Stimulated activated CD4-positive, alpha-beta T cell treated with anti-CD3 and anti-CD28 coated beads, TNF-alpha, amount 100 ng/mL, for 24 hours (primary cell): ENCODE measurements around the gene KCTD17.
"Not testable (repeated sequence)": the region's sequence is repeated elsewhere in the genome, so short reads cannot be mapped to it uniquely, and the experiment has no call there.

ENCODE experiments used
- DNase-seq, 3 experiments: peaks; one replicate each; pipeline ENCODE4 v3.0.0-alpha.2; 2020; ENCODE audit warnings: low read depth in 3 of 3

Gene KCTD17

DNA sequence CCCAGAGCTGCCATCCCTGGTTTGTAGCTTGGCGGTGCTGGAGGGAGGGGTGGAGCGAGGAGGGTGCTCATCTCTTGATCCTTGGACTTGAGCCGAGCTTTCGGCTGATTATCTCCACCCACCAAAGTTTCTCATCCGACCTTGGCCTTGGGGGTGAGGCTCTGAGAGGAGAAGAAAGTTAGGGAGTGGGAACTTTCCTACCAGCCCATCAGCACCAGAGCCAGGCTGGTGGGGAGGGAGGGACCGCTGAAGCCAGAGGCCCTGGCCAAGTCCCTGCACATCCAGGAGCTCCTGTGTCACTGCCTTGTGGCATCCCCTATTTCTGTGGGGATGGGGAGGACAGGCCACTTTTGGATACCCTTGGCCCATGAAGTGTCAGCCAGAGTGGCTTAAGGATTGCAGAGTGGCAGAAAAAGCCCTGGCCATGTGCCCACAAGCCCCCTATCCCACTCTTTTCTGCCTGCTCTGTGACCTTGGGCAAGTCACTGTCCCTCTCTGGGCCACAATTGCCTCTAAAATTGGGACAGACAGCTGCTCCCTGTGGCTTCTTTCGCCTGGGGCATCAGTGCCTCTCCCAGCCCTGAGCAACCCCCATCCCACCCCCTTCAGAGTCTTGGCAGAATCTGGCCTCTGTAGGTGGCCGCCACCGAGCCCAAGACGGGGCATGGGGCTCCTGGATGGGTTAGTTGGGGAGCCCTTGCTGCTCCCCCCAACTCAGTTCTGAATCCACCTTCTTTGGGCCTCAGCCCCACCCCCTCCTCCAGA, 10.3 kb downstream of the KCTD17 start:
- no peak for DNase-seq

DNA sequence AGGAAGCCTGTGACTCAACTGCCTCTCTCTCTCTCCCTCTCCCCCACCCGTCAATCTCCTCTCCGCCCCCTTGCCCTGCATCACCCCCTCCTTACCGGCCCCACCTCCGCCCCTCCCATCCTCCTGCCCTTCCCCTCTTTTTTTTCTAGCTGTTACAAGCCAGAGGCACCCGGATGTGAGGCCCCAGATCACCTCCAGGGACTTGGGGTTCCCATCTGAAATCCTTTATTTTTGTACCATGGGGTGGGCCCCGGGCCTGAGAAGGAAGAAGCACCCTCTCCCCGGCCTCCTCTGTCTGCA, 10.8 kb downstream of the KCTD17 start:
- no peak for DNase-seq

DNA sequence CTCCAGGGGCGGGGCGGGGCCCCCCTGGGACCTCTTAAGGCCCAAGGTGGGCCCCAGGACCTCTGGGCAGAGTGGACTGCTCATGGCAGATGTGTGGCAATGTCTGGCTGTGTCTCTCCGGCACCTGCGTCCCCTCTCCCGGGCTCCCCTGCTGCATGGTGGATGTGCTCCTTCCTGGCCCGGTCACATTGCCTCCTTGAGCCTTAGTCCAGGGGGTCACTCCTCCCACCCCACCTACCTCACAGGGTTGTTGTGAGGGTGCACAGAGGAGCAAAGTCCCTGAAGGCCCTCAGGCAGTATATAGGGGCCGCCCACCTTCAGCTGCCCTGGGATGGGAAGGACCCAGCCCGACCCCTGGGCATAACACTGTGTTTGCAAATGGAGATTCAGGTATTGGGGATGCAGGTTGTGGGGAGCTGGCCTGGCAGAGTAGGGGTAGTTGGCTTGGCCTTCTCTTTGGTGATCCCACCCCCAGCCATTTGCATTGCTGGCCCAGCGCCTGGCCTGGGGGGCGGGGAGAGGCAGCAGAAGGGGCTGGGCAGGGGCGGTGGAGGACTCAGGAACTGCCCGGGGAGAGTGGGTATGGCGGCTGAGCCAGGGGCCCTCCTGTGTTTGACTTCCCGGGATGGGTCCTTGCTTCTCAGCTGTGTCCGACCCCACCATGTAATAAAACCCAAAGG, 11.3 kb downstream of the KCTD17 start:
- DNase-seq: no peak

DNA sequence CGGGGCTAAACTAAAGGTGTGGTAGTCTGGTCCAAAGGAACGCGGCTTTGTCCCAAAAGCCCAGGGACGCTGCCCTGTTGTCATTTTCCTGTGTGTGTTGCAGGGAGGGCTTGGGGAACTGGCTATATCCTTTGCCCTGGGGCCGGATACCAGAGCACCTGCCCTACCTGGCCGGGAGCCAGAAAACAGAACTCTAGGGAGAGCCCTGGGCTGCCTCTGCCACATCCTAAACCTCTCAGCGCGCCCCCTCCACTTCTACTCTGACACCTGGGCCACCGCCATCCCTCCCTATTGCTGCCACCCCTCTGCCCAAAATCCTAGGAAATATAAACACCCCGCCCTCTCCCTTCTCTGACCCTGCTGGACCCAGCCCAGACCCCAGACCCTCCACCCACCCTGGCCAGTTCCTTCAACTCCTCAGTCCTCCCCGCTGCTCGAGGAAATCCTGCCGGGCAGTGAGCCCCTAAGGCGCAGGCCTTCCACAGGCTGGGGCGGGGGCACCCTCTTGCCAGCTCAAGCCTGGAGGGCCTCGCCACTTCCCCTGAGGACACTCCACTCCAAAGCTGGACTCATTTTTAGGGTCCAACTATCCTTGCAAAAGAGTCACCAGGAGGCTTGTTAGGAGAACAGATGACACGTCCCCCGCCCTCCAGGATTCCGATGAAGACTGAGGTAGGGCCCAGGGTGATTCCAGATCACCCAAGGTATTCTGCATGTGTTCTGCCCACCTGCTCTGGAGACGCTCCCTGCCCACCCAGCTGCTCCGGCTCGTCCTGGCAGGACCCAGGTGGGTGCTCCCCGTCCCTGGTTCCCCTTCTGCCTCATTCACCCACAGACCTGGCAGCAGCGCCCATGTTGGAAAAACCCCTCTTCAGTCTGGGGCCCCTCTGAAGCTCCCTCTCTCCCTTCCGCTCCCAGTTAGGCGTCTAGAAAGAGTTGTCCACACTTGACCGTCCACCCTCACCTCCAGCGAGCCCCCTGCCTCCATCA, 12.2 kb downstream of the KCTD17 start:
- DNase-seq: no peak

DNA sequence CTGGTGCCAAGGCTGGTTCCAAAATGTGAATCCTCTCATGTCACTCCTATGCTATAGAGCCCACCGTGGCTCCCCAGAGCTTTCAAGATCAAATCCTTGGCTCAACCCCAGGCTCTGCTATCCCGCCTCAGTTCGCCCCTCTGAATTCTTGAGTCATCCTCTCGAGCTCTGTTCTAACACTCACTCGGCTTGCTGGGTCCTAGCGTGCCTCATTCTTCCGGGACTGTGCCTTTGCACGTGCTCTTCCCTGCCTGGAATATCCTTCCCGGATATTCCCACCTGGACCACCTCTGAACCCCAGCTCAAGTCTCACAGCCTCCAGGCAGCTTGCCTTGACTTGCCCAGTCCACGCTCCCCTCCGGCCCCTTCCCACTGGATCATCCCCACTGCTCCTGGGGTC, 13.0 kb downstream of the KCTD17 start:
- no peak for DNase-seq

DNA sequence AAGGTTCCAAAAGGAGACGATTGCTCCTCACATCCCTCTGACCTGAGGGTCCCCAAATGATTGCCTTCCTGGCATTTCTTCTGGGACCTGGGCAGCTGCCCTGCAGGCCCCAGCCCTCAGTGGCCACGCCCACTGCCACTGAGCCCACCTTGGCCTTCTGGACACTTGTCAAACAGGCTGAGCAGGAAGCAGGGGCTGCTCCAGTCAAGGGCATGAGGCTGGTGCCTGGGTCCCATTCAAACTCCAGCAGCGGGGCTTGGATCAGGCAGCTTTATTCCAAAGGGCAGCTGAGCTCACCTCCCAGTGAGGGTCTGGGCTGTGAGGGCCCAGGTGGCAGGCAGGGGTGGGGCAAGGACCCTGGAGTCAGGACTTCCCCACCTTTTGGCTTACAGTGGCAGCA, 13.6 kb downstream of the KCTD17 start:
- DNase-seq: no peak

DNA sequence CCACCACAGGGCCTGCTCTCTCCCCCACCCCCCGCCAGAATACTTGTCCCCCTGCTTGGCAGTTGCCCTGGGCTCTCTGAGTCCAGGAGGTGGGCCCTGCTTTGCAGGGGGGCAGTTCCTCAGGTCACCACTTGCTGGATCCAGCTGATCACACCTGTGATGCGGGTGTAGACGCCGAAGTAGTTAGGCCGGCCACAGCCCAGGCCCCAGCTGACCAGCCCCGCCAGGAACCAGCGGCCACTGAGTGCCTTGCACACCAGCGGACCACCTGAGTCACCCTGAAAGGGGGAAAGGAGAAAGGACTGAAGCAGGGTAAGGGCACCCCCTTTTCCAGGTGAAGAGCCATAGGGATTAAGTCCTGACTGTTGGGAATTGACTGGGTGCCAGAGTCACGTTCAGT, 14.4 kb downstream of the KCTD17 start:
- DNase-seq: no peak

DNA sequence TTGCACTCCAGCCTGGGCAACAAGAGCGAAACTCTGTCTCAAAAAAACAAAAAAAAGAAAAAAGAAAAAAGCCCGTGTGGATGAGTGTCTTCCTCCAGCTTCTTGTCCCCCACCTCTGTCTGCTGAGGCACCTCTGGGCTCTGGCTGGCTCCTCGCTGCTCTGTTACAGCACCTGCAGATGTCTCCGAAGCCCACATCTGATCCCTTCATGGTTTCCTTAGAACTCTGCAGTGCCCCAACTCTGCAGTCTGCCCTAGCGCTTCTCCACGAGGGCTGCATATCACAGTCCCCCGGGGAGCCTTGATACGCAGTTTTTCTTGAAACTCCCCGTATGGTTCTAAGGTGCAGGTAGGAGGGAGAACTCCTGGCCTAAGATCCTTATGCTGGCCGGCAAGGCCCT, 15.9 kb downstream of the KCTD17 start:
- no peak for DNase-seq

DNA sequence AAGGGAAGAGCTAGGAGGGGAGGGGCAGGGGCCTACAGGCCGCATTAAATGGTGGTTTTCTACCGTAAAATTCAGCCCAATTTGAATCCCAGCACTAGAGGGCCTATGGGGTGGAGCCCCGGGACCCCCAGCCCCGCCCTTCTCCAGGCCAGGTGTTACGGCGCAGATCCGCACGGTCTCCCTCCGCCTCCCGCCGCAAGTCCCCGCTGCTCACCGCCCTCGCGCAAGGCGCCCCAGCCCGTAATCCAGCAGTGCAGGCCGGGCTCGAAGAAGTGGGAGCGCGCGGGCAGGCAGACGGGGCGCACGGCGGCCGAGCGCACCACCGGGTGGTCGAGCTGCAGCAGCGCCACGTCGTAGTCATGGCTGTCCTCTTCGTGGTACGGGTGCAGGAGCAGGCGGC, 17.3 kb downstream of the KCTD17 start:
- no peak for DNase-seq

DNA sequence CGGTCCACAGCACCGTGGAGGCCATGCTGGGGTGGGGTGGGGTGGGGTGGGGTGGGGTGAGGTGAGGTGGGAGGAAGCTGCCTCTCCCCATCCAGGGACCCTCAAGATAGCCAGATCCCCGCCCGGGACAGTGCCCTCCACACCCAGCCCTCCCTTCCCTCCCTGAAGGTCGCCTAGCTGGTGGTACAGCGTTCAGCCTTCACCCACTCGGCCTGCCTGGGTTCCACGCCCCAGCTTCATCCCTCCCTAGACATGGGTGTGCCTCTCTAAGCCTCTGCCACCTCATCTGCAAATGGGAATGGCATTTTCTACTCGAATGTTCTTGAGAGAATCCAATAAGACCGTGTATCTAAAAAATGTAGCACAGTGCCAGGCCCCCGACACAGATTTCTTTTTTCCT, 17.8 kb downstream of the KCTD17 start:
- no peak for DNase-seq

DNA sequence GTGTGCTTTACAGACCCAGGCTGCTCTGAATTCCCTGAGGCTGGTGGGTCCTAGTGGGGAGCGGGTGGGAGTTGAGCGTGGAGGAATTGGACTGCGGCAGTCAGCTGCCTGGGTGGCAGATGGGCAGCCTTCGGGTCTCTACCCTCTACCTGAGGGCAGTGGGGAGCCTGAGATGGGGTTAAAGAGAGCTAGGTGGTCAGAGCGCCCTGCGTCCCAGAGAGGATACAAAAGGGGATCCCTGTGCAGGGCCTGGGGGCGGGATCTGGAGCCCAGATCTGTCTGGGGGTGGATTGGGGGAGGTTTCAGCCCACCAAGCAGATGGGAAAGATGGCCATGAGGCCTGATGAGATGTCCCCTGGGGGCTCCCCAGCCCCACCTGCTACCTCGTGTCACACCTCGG, 18.2 kb downstream of the KCTD17 start:
- DNase-seq: no peak

DNA sequence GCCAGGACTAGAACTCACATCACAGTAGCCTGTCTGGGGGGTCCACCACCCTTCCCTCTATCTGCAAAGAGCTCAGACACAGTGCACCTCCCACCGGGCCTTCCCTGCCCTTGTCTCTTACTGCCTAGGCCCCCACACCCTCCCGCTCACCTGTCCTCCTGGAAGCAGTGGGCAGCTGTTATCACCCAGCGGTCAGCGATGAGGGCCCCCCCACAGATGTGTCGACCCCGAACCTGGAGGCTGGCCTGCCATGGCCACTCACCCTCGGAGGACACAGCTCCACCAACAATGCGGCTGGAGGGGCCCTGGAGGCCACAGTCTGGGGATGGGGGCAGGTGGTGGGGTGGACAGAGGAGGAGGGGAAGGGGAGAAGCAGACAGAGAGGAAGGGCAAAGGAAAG, 18.8 kb downstream of the KCTD17 start:
- DNase-seq: no peak

DNA sequence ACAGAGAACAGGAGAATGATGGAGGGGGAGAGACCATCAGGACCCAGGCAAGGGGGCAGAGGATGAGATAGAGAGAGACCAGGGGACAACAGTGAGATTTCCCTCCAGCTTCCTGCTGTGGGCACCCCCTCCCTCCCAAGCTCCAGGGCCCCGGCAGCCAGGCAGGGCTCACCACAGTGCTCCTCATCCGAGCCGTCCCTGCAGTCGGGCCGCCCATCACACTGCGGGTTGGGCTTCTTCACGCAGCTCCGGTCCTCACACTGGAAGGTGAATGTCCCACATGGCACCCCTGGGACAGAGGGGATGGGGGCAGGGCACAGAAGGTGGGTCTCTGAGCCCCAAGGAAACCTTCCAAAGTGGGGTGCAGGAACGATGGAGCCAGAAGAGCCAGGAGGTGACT, 19.2 kb downstream of the KCTD17 start:
- no peak for DNase-seq

DNA sequence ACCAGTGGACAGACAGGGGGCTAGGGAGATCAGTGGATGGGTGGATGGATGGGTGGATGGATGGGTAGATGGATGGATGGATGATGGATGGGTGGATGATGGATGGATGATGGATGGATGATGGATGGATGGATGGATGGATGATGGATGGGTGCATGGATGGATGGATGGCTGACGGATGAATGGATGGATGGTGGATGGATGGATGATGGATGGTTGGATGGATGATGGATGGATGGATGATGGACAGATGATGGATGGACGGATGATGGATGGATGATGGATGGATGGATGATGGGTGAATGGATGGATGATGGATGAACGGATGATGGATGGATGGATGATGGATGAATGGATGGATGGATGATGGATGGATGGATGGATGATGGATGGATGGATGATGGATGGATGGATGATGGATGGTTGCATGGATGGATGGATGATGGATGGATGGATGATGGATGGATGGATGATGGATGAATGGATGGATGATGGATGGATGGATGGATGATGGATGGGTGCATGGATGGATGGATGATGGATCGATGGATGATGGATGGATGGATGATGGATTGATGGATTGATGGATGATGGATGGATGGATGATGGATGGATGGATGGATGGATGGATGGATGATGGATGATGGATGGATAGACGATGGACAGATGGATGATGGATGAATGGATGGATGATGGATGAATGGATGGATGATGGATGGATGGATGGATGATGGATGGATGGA, 20.5 kb downstream of the KCTD17 start:
- DNase-seq: not testable (repeated sequence)

DNA sequence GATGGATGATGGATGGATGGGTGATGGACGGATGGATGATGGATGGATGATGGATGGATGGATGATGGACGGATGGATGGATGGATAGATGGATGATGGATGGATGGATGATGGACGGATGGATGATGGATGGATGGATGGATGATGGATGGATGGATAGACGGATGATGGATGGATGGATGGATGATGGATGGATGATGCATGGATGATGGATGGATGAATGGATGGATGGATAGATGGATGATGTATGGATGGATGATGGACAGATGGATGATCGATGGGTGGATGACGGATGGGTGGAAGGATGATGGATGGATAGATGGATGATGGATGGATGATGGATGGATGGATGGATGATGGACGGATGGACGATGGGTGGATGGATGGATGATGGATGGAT, 21.1 kb downstream of the KCTD17 start:
- DNase-seq: no peak

DNA sequence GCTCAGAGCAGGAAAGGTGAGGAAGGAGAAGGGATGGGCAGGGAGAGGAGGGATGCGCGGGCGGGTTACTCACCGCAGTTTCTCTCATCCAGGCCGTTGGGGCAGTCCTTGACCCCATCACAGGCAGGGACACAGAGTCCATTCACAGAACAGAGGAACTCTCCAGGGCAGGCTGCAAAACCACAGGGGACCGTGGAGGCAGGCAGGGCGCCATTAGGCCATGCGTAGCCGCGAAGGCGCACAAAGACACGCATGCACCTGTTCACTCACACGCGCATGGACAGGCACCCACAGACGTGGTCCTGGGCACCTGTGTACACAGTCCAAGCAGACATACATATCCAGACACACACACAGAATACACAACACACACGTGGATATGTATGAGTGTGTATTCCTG, 23.0 kb downstream of the KCTD17 start:
- no peak for DNase-seq

DNA sequence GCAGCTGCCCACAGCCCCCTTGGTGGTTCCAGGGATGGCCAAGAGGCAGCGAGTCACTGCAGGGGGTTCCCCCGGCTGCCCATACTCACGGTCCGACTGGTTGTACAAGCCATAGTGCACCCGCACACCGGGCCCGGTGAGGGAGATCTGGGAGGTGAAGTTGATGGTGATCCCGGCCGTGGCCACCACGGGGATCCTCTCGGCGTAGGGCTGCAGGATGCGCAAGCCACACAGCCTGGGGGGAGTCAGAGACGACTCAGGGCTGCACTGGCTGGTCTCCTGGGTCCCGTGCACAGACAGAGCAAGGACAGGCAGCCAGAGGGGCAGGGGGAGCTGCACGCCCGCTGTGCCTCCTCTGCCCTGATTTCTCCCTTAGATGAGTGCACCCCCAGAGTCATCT, 23.5 kb downstream of the KCTD17 start:
- DNase-seq: no peak

DNA sequence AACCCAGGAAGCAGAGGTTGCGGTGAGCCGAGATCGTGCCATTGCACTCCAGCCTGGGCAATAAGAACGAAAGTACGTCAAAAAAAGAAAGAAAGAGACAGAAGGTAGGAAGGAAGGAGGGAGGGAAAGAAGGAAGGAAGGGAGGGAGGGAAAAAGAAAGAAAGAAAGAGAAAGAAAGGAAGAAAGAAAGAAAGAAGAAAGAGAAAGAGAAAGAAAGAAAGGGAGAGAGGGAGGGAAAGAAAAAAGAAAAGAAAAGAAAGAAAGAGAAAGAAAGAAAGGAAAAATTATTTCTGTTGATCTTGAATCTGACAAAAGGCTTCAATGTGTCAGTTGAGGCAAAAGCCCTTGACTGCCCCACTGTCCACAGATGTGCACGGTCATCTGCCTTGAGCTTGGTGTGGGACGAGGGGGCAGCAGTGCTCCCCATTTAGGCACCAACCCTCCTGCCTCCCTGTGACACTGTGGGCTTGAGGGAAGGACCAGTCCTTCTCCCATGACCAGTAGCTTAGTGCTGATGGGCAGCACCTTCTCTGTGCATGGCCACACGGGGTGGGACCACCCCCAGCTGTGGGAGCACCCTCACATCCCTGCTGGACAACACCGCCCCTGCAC, 24.4 kb downstream of the KCTD17 start:
- no peak for DNase-seq

DNA sequence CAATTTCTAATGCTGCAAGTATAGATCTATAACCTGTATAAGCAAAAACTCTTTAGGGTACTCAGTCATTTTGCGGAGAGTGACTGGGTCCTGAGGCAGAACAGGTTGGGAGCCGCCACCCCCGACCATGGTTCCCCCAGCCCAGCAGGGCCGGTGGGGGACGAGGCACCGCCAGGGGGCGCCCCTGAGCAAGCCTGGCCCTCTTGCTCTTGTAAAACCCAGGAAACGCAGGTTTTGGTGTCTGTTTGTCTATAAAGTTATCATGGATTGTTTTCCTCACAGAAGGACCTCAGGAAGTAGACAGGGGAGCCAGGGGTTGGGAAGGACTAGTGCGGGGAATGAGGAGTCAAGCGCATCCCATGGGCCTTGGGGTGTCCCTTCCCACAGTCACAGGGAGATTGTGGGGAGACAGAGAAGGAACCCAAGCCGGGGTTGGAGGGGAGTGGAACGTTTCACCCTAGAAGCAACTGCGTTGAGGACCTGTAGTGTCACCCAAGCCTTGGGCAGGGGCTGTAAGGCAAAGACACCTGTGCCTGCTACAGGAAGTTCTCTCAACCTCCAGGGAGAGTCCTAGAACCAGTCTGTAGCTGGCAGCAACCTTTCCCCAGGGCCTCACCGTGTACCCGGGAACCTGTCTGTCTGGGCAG, 26.4 kb downstream of the KCTD17 start:
- peak; percentile 76 to 87 (median 81) for DNase-seq

DNA sequence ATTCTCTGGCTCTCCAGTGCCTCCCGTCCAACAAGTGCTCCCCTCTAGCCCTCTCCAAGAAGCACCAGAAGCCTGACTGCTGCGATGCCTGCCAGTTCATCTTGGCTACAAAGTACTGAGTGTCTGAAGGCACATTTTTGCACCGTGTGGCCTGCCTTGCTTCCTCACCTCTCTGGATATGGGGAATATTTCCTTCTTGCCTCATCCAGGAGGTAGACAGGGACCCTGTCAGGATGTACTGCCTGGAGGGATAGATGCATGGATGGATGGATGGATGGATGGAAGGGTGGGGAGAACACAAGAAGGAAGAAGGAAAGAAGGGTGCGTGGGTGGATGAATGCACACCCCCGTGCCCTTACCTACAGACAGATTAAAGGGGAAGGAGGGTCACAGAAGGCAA, 27.6 kb downstream of the KCTD17 start:
- DNase-seq: no peak

DNA sequence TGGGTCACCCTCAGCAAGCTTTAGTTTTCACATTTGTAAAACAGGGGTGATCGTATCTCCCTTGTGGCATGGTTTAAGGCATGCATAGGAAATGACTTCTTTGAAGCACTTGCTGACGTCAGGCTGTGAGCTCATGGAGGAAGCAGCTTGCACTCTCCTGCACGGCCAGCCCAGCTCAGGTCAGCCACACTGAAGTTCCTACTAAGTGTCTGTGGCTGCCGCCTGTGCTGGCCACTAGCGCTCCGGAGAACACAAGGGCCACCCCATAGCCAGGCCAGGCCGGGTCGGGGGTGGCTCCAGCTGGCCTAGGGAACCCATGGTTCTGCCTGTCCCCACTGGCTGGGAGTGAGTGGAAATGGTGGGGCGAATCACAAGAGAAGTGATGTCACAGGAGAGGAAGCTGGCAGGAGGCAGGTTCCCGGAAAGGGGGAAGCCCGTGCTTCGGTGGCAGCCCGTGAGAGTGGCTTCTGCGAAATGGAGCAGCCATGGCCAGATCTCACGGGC, 28.2 kb downstream of the KCTD17 start:
- peak; percentile 45 to 81 (median 54) for DNase-seq
